K562 (cell line): ENCODE results near the gene NOTO. TPM values are rescaled to one million over a fixed set of nuclear protein-coding genes. Genes with fewer than 3 reads are reported as not detected.

Experiments
- FOXK2 ChIP-seq, 2 experiments: fragments of 450-650 bp; IDR thresholded peaks in 1 of 2; conservative IDR thresholded peaks in 1 of 2; 2 replicates each; pipeline ENCODE4 v1.6.1; 2016; ENCODE audit warnings: low read depth in 2 of 2, mild to moderate bottlenecking in 1 of 2
- HNRNPH1 ChIP-seq: fragments of 200-400 bp; formaldehyde crosslinking; optimal IDR thresholded peaks from 2 replicates; pipeline ENCODE3; 2017; ENCODE audit warnings: low read depth, mild to moderate bottlenecking, low read length, moderate library complexity
- ZNF232 ChIP-seq: sonication (generic); formaldehyde crosslinking; IDR thresholded peaks from 2 replicates; pipeline ENCODE4 v1.8.0; 2022; ENCODE audit warnings: mild to moderate bottlenecking, missing genetic modification reagents
- polyA plus RNA-seq, 8 experiments: library from polyadenylated mRNA; depleted of rRNA in 4 of 8; stranded (reverse) in 5 of 8; unstranded in 3 of 8; fragments of >200 nt; fragmentation: Nextera tagmentation in 2 of 8; fragmentation: Illumina TruSeq in 1 of 8; extraction: Ambion mirVana in 2 of 8; extraction: Trizol in 1 of 8; gene quantifications; 2 replicates each; pipeline versions ENCODE4 v1.2.1 to v1.2.3, GENCODE V29; 2011 to 2014; ENCODE audit warnings: inconsistent platforms in 1 of 8, missing spikeins in 1 of 8
- total RNA-seq, 7 experiments: library from RNA; depleted of rRNA in 6 of 7; stranded (reverse); fragments of >200 nt in 6 of 7; fragmentation: Illumina TruSeq in 2 of 7; extraction: Trizol in 2 of 7; gene quantifications; 2 replicates each; pipeline versions ENCODE4 v1.2.1 to v1.2.3, GENCODE V29; 2011 to 2021; ENCODE audit warnings: low replicate concordance in 1 of 7
- TF ChIP-seq, protein P1 (sequence below): fragments of 250-450 bp; sonication (Bioruptor Pico); IDR thresholded peaks from 2 replicates; pipeline ENCODE4 v1.8.0; 2021; ENCODE audit warnings: moderate library complexity, mild to moderate bottlenecking, inconsistent platforms
- TF ChIP-seq, protein P2 (sequence below), 2 experiments: fragments of 150-350 bp in 1 of 2; IDR thresholded peaks; 2 replicates each; pipeline ENCODE4 v1.6.1; 2012 to 2016; ENCODE audit warnings: low read depth in 2 of 2, low read length in 2 of 2, mild to moderate bottlenecking in 1 of 2, moderate library complexity in 1 of 2
- TF ChIP-seq, protein P3 (sequence below): fragments of 450-650 bp; formaldehyde crosslinking; IDR thresholded peaks from 2 replicates; pipeline ENCODE4 v1.4.0; 2022; ENCODE audit warnings: missing genetic modification characterization
- TF ChIP-seq, protein P4 (sequence below): sonication (generic); formaldehyde crosslinking; IDR thresholded peaks from 2 replicates; pipeline ENCODE4 v1.8.1; 2023; ENCODE audit warnings: mild to moderate bottlenecking, missing genetic modification reagents
- TF ChIP-seq, protein P5 (sequence below): sonication (generic); formaldehyde crosslinking; IDR thresholded peaks from 2 replicates; pipeline ENCODE4 v1.8.0; 2023; ENCODE audit warnings: mild to moderate bottlenecking, missing genetic modification reagents

Gene NOTO
- total and polyA plus RNA-seq, 9 of the 15 experiments (the other 6 are each of a cell fraction or from before 2014, with no cell fraction given): not detected

DNA sequence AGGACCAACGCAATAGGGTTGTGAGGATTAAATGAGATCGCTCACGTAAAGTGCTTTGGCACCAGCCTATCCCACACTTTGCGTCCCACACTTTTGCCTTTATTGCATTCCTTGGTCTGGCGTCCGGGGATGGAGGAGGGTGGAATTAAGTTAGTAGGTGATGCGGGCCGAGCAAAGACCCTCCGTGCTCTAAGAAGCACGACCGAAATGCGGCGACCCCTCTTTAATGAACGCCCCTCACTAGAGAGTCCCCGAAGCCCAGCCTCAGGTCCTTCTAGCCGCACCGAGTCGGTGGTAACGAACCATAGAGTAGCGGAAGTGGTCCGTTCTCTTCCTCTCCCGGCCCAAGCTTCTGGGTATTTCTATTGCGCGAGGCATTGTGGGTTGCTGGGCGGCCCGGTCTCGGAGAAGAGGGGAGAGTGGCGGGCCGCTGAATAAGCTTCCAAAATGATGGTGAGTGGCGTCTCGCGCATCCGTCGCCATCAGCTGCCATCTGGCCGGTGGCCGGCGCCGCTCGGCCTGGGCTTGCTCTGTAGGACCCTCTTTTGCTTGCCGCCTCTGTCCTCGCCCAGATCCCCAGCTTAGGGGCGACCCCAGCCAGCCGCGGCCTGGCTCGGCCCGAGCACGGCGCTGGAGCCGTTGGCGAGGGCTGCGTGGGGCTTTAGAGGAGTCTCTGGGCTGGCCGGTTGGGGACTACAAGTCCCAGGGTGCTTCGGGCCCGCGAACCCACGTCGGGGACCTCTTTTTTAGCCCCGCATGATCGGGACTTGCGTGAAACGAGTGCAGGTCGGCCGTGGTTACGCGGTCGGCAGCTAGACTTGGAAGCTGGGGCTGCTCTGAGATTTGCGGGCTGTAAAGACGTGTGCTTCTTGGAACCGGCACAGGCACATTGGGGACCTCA lies 31.8 kb downstream of the NOTO start, which contains the start of gene CCT7 (continued):
- TF ChIP-seq, protein P1, sequence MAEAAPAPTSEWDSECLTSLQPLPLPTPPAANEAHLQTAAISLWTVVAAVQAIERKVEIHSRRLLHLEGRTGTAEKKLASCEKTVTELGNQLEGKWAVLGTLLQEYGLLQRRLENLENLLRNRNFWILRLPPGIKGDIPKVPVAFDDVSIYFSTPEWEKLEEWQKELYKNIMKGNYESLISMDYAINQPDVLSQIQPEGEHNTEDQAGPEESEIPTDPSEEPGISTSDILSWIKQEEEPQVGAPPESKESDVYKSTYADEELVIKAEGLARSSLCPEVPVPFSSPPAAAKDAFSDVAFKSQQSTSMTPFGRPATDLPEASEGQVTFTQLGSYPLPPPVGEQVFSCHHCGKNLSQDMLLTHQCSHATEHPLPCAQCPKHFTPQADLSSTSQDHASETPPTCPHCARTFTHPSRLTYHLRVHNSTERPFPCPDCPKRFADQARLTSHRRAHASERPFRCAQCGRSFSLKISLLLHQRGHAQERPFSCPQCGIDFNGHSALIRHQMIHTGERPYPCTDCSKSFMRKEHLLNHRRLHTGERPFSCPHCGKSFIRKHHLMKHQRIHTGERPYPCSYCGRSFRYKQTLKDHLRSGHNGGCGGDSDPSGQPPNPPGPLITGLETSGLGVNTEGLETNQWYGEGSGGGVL: no peak
- TF ChIP-seq ZNF232 (CRISPR knock-in tag) (peak; percentile 50; the same call in 1 of the 2 replicates), HNRNPH1 (no peak), FOXK2 (conservative IDR thresholded peaks at IDR 0.05 in 1 of 2, IDR thresholded peaks at IDR 0.05 in 1 of 2; ENCODE audit: low read depth in 2 of 2) (peak; percentile 65 to 69)
- TF ChIP-seq, protein P2, sequence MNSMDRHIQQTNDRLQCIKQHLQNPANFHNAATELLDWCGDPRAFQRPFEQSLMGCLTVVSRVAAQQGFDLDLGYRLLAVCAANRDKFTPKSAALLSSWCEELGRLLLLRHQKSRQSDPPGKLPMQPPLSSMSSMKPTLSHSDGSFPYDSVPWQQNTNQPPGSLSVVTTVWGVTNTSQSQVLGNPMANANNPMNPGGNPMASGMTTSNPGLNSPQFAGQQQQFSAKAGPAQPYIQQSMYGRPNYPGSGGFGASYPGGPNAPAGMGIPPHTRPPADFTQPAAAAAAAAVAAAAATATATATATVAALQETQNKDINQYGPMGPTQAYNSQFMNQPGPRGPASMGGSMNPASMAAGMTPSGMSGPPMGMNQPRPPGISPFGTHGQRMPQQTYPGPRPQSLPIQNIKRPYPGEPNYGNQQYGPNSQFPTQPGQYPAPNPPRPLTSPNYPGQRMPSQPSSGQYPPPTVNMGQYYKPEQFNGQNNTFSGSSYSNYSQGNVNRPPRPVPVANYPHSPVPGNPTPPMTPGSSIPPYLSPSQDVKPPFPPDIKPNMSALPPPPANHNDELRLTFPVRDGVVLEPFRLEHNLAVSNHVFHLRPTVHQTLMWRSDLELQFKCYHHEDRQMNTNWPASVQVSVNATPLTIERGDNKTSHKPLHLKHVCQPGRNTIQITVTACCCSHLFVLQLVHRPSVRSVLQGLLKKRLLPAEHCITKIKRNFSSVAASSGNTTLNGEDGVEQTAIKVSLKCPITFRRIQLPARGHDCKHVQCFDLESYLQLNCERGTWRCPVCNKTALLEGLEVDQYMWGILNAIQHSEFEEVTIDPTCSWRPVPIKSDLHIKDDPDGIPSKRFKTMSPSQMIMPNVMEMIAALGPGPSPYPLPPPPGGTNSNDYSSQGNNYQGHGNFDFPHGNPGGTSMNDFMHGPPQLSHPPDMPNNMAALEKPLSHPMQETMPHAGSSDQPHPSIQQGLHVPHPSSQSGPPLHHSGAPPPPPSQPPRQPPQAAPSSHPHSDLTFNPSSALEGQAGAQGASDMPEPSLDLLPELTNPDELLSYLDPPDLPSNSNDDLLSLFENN (IDR thresholded peaks at IDR 0.05; ENCODE audit: low read depth in 2 of 2, low read length in 2 of 2): no peak; a peak in 1 of 4 replicates
- TF ChIP-seq, protein P3, sequence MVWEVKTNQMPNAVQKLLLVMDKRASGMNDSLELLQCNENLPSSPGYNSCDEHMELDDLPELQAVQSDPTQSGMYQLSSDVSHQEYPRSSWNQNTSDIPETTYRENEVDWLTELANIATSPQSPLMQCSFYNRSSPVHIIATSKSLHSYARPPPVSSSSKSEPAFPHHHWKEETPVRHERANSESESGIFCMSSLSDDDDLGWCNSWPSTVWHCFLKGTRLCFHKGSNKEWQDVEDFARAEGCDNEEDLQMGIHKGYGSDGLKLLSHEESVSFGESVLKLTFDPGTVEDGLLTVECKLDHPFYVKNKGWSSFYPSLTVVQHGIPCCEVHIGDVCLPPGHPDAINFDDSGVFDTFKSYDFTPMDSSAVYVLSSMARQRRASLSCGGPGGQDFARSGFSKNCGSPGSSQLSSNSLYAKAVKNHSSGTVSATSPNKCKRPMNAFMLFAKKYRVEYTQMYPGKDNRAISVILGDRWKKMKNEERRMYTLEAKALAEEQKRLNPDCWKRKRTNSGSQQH (CRISPR knock-in tag): no peak
- TF ChIP-seq, protein P4, sequence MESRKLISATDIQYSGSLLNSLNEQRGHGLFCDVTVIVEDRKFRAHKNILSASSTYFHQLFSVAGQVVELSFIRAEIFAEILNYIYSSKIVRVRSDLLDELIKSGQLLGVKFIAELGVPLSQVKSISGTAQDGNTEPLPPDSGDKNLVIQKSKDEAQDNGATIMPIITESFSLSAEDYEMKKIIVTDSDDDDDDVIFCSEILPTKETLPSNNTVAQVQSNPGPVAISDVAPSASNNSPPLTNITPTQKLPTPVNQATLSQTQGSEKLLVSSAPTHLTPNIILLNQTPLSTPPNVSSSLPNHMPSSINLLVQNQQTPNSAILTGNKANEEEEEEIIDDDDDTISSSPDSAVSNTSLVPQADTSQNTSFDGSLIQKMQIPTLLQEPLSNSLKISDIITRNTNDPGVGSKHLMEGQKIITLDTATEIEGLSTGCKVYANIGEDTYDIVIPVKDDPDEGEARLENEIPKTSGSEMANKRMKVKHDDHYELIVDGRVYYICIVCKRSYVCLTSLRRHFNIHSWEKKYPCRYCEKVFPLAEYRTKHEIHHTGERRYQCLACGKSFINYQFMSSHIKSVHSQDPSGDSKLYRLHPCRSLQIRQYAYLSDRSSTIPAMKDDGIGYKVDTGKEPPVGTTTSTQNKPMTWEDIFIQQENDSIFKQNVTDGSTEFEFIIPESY (CRISPR knock-in tag): no peak
- TF ChIP-seq, protein P5, sequence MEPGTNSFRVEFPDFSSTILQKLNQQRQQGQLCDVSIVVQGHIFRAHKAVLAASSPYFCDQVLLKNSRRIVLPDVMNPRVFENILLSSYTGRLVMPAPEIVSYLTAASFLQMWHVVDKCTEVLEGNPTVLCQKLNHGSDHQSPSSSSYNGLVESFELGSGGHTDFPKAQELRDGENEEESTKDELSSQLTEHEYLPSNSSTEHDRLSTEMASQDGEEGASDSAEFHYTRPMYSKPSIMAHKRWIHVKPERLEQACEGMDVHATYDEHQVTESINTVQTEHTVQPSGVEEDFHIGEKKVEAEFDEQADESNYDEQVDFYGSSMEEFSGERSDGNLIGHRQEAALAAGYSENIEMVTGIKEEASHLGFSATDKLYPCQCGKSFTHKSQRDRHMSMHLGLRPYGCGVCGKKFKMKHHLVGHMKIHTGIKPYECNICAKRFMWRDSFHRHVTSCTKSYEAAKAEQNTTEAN: peak; percentile 25; the same call in 1 of the 2 replicates
